ENCODE results near the gene ZRSR2.

Gene ZRSR2

GRCh38 chrX:15853586-15854079 lies 63.3 kb downstream of the ZRSR2 start:
- DNase-seq = peak in 1 of 2 donors; percentile 1

- peak; percentile 38 to 53 for DNase-seq
These were observed 63.9 kb downstream of the ZRSR2 start for GRCh38 chrX:15854080-15854655.

- peak; percentile 95 to 98 for DNase-seq
These were observed 64.7 kb downstream of the ZRSR2 start, which contains the start of gene AP1S2 for GRCh38 chrX:15854712-15855567. TSS of gene AP1S2 (minus strand) at chrX:15854813. CDS start at chrX:15852524, 2,289 bp downstream.

GRCh38 chrX:15855568-15856221 lies 65.4 kb downstream of the ZRSR2 start:
- DNase-seq = no peak

- no peak for DNase-seq
These were observed 65.9 kb downstream of the ZRSR2 start for GRCh38 chrX:15856222-15856587.

GRCh38 chrX:15856636-15857035 lies 66.4 kb downstream of the ZRSR2 start:
- DNase-seq = no peak

- no peak for DNase-seq
These were observed 67.8 kb downstream of the ZRSR2 start for GRCh38 chrX:15858051-15858450.

GRCh38 chrX:15860921-15861320 lies 70.6 kb downstream of the ZRSR2 start:
- DNase-seq = no peak

GRCh38 chrX:15864023-15864422 lies 73.7 kb downstream of the ZRSR2 start:
- no peak for DNase-seq

GRCh38 chrX:15864629-15865028 lies 74.3 kb downstream of the ZRSR2 start:
- DNase-seq = no peak

- DNase-seq = no peak
These were observed 75.9 kb downstream of the ZRSR2 start for GRCh38 chrX:15866147-15866546.

GRCh38 chrX:15869695-15870094 lies 79.4 kb downstream of the ZRSR2 start:
- no peak for DNase-seq

- no peak for DNase-seq
These were observed 80.0 kb downstream of the ZRSR2 start for GRCh38 chrX:15870310-15870709.
